Nephron progenitor cell (in vitro differentiated cells): ENCODE results near the gene RPL12.
A peak's percentile ranks its signal among the peaks of the same experiment; 100 is the strongest.

Experiments
- DNase-seq: peaks from one replicate; pipeline ENCODE4 v3.0.0; 2021
- H3K27ac Mint-ChIP-seq: 2 replicates; pipeline ENCODE4 v1.8.0; 2021; ENCODE audit warnings: mild to moderate bottlenecking, moderate library complexity, mixed read lengths
- H3K27me3 Mint-ChIP-seq: 2 replicates; pipeline ENCODE4 v1.8.0; 2021; ENCODE audit warnings: mild to moderate bottlenecking, low read depth, mixed read lengths; ENCODE audit not compliant: poor library complexity
- H3K36me3 Mint-ChIP-seq: 2 replicates; pipeline ENCODE4 v1.8.0; 2021; ENCODE audit warnings: low read depth, mixed read lengths
- H3K4me1 Mint-ChIP-seq: 2 replicates; pipeline ENCODE4 v1.8.0; 2021; ENCODE audit warnings: mixed read lengths
- H3K4me3 Mint-ChIP-seq: 2 replicates; pipeline ENCODE4 v1.8.0; 2021; ENCODE audit warnings: mild to moderate bottlenecking, moderate library complexity, mixed read lengths
- H3K9me3 Mint-ChIP-seq: 2 replicates; pipeline ENCODE4 v1.8.0; 2021; ENCODE audit warnings: mild to moderate bottlenecking, moderate library complexity, mixed read lengths
- CTCF ChIP-seq: fragments of 200-600 bp; sonication (generic); IDR thresholded peaks from 2 replicates; pipeline ENCODE4 v1.5.0; 2021; ENCODE audit warnings: antibody characterized with exemption

Gene RPL12

GRCh38 chr9:127398715-127399400 lies 52.3 kb downstream of the RPL12 start:
- H3K4me1 Mint-ChIP-seq, result peaks cover 20% of the 10 kb centered on the region
- H3K27me3 Mint-ChIP-seq, result peaks cover 26% of the 10 kb centered on the region
- no peak for TF ChIP-seq CTCF
- DNase-seq, result no peak
- H3K9me3 Mint-ChIP-seq, result no peaks in the 10 kb centered on the region
- H3K27ac Mint-ChIP-seq, result no peak overlapping the region
- H3K36me3 Mint-ChIP-seq, result no peaks in the 10 kb centered on the region
- peak overlapping the region; percentile 87 for H3K4me3 Mint-ChIP-seq

GRCh38 chr9:127398275-127398647 lies 52.9 kb downstream of the RPL12 start:
- H3K27ac Mint-ChIP-seq, result no peak overlapping the region

More at GRCh38 chr9:127398275-127398647, 52.9 kb downstream of the RPL12 start:
- Mint-ChIP-seq H3K9me3 (no peaks in the 10 kb centered on the region), H3K4me3 (peak overlapping the region; percentile 87), H3K4me1 (peaks cover 24% of the 10 kb centered on the region), H3K27me3 (peaks cover 26% of the 10 kb centered on the region), H3K36me3 (no peaks in the 10 kb centered on the region)
- DNase-seq, result no peak
- no peak for TF ChIP-seq CTCF
